HL-60 (cell line): Measurements from ENCODE around the gene FFAR2.
"Not testable (repeated sequence)": the region's sequence is repeated elsewhere in the genome, so short reads cannot be mapped to it uniquely, and the experiment has no call there.

Experiments
- DNase-seq, 2 experiments: peaks; one replicate each; pipeline ENCODE4 v3.0.0-alpha.2; 2010 to 2020; ENCODE audit warnings: low read depth in 1 of 2, low spot score in 1 of 2
- H3K27ac ChIP-seq: fragments of 250-450 bp; sonication (Bioruptor Pico); replicated peaks from 2 replicates; pipeline ENCODE4 v1.5.1; 2020; ENCODE audit warnings: mild to moderate bottlenecking, moderate library complexity
- H3K27me3 ChIP-seq: fragments of 250-450 bp; sonication (Bioruptor Pico); 2 replicates; pipeline ENCODE4 v1.5.1; 2021; ENCODE audit warnings: mild to moderate bottlenecking, moderate library complexity; ENCODE audit not compliant: insufficient read depth, poor library complexity, severe bottlenecking
- H3K4me3 ChIP-seq: replicated peaks from 2 replicates; pipeline ENCODE4 v1.5.1; 2011; ENCODE audit warnings: mild to moderate bottlenecking, control low read depth, low read length; ENCODE audit not compliant: insufficient read depth
- GABPA ChIP-seq: IDR thresholded peaks from 2 replicates; pipeline ENCODE4 v1.6.1; 2012; ENCODE audit warnings: low read depth
- POLR2AphosphoS5 ChIP-seq: IDR thresholded peaks from 2 replicates; pipeline ENCODE4 v1.6.1; 2012; ENCODE audit warnings: low read depth
- SPI1 ChIP-seq: IDR thresholded peaks from 2 replicates; pipeline ENCODE4 v1.6.1; 2012; ENCODE audit warnings: low read depth, mild to moderate bottlenecking, borderline replicate concordance
- TF ChIP-seq, protein P1 (sequence below): IDR thresholded peaks from one replicate; pipeline ENCODE4 v1.5.1; 2011; ENCODE audit warnings: low read length, control low read depth, inconsistent platforms; ENCODE audit not compliant: insufficient read depth
- TF ChIP-seq, protein P2 (sequence below): IDR thresholded peaks from 2 replicates; pipeline ENCODE4 v1.6.1; 2012; ENCODE audit warnings: low read depth; ENCODE audit not compliant: insufficient replicate concordance

FFAR2 gene

DNA sequence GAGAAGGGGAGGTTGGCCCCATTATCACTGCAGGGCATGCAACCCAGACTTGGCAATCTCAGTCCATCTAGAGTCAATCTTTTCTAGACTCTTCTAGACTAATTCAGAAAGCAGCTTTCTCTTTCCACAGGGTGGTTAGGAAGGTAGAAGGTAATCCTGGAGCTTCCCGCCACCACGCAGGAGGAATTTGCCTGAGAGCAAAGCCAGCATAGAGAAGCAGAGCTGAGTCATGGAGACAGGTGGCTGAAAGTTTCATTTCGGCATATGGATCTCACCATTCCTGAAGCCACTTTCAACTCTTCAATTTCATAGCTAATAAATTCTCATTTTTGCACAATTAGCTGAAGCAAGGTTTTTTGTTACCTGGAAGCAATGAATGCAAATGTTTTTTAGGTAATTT is 29.0 kb upstream of the FFAR2 start:
- no peak overlapping the region for H3K27ac ChIP-seq
- DNase-seq, result no peak
- TF ChIP-seq SPI1 (no peak), POLR2AphosphoS5 (no peak)
- H3K27me3 ChIP-seq, result peaks cover 16% of the 10 kb centered on the region
- H3K4me3 ChIP-seq, result no peak overlapping the region

DNA sequence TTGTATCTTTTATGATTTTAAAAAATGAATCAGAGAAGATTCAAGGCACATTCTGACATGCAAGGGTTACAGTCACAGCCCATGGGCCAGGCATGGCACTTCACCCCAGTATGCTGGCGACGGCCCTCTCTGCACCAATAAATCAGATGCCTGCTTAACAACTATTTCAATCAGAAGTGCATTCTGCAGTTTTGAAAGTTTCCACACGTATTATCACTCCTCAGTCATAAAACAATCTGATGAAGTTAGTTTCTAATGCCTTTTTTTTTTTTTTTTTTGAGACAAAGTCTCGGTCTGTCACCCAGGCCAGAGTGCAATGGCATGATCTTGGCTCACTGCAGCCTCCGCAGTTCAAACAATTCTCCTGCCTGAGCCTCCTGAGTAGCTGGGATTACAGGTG is 28.3 kb upstream of the FFAR2 start:
- H3K27me3 ChIP-seq, result peaks cover 16% of the 10 kb centered on the region
- no peak overlapping the region for H3K4me3 ChIP-seq
- no peak overlapping the region for H3K27ac ChIP-seq
- DNase-seq, result no peak
- TF ChIP-seq, protein P1, sequence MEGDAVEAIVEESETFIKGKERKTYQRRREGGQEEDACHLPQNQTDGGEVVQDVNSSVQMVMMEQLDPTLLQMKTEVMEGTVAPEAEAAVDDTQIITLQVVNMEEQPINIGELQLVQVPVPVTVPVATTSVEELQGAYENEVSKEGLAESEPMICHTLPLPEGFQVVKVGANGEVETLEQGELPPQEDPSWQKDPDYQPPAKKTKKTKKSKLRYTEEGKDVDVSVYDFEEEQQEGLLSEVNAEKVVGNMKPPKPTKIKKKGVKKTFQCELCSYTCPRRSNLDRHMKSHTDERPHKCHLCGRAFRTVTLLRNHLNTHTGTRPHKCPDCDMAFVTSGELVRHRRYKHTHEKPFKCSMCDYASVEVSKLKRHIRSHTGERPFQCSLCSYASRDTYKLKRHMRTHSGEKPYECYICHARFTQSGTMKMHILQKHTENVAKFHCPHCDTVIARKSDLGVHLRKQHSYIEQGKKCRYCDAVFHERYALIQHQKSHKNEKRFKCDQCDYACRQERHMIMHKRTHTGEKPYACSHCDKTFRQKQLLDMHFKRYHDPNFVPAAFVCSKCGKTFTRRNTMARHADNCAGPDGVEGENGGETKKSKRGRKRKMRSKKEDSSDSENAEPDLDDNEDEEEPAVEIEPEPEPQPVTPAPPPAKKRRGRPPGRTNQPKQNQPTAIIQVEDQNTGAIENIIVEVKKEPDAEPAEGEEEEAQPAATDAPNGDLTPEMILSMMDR, result no peak
- no peak for TF ChIP-seq POLR2AphosphoS5
- TF ChIP-seq, protein P2, sequence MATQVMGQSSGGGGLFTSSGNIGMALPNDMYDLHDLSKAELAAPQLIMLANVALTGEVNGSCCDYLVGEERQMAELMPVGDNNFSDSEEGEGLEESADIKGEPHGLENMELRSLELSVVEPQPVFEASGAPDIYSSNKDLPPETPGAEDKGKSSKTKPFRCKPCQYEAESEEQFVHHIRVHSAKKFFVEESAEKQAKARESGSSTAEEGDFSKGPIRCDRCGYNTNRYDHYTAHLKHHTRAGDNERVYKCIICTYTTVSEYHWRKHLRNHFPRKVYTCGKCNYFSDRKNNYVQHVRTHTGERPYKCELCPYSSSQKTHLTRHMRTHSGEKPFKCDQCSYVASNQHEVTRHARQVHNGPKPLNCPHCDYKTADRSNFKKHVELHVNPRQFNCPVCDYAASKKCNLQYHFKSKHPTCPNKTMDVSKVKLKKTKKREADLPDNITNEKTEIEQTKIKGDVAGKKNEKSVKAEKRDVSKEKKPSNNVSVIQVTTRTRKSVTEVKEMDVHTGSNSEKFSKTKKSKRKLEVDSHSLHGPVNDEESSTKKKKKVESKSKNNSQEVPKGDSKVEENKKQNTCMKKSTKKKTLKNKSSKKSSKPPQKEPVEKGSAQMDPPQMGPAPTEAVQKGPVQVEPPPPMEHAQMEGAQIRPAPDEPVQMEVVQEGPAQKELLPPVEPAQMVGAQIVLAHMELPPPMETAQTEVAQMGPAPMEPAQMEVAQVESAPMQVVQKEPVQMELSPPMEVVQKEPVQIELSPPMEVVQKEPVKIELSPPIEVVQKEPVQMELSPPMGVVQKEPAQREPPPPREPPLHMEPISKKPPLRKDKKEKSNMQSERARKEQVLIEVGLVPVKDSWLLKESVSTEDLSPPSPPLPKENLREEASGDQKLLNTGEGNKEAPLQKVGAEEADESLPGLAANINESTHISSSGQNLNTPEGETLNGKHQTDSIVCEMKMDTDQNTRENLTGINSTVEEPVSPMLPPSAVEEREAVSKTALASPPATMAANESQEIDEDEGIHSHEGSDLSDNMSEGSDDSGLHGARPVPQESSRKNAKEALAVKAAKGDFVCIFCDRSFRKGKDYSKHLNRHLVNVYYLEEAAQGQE, result no peak
- no peak for TF ChIP-seq SPI1
- TF ChIP-seq GABPA, result no peak

- Histone ChIP-seq H3K27ac (no peak overlapping the region), H3K4me3 (no peak overlapping the region), H3K27me3 (peaks cover 16% of the 10 kb centered on the region)
- DNase-seq, result no peak
- no peak for TF ChIP-seq GABPA
- no peak for TF ChIP-seq SPI1
- TF ChIP-seq, protein P1, result no peak
- TF ChIP-seq, protein P2, result no peak
- no peak for TF ChIP-seq POLR2AphosphoS5
Observed at GRCh38 chr19:35421362-35421761, 26.7 kb upstream of the FFAR2 start.

DNA sequence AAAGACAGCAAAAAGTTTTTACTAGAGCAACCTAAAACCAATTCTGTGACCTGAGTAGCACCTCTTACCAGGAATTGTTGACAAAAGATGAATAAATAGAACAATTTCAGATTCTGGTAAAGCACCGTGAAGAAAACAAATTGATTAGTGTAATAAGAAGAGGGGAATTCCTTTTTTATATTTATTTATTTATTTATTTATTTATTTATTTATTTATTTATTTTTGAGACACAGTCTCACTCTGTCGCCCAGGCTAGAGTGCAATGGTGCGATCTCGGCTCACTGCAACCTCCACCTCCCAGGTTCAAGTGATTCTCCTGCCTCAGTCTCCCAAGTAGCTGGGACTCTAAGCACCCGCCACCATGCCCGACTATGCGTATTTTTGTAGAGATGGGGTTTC is 24.7 kb upstream of the FFAR2 start:
- H3K27me3 ChIP-seq, DNase-seq: not testable (repeated sequence)

DNA sequence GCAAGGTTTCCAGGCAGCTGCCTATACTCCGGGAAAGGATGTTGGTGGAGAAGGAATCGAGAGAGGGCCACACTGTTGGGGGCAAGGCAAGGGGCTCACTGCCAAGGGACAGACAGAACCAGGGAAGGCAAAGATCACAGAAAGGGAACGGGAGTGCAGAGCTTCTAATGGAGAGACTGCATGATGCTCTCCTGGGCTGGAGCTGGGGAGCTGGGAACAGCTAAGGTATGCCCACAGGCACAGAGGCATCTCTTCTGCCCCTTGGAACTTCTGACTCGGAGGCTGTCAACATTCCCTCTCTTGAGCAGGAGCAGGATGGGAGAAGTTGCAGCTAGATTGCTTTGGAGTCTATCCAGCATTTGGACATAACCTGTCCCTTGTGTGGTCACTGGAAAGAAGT is 22.4 kb upstream of the FFAR2 start:
- TF ChIP-seq, protein P2, result no peak
- TF ChIP-seq GABPA, result no peak
- TF ChIP-seq SPI1, result no peak
- no peak for TF ChIP-seq POLR2AphosphoS5
- no peak overlapping the region for H3K4me3 ChIP-seq

More for the DNA sequence above, 24.7 kb upstream of the FFAR2 start:
- not testable (repeated sequence) for H3K27ac ChIP-seq, H3K4me3 ChIP-seq

More for the DNA sequence above, 22.4 kb upstream of the FFAR2 start:
- H3K27ac ChIP-seq, result no peak overlapping the region
- no peaks in the 10 kb centered on the region for H3K27me3 ChIP-seq
- DNase-seq, result no peak
